ENCODE measurements around the gene CDH12.

Gene CDH12

DNA sequence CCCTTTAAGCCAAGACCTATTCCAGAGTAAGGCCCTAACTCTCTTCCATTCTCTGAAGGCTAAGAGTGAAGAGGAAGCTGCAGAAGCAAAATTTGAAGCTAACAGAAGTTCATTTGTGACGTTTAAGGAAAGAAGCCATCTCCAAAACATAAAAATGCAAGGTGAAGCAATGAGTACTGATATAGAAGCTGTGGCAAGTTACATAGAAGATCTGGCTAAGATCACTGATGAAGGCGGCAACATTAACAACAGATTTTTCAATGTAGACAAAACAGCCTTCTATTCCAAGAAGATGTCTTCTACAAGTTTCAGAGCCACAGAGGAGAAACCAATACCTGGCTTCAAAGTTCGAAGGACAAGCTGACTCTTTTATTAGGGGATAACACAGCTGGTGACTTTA lies 1143.4 kb downstream of the CDH12 start:
- no peak for DNase-seq (ENCODE audit: low spot score)

DNA sequence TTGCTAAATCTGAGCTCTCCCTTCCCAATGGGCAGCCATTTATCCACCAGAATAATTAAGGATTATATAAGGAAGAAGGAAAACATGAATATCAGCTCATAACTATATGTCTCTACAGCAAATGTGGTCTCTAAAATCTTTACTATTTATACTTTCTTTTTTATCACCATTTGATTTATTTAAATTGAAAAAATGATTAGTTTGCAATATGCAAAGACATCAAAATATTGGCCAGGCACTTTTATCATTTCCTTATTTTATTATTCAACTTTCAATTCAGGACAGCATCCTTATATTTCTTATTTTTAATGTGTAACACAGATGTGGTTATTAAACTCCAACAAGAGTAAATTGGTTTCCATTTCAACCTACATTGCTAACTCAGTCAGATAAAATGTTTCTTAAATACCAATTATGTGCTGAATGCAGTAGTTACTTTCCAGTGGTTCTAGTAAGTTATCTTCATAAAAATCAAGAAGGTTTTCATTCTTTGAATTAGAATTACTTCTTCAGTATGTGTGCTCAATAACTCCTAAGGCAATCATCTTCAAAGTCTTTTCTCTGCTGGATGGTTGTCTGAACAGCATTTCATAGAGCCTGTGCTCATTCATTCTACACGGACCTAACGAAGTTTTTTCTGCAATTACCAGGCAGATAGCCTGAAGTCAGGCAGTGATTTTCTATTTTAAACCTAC lies 1148.0 kb downstream of the CDH12 start:
- no peak for DNase-seq (ENCODE audit: low spot score)

DNA sequence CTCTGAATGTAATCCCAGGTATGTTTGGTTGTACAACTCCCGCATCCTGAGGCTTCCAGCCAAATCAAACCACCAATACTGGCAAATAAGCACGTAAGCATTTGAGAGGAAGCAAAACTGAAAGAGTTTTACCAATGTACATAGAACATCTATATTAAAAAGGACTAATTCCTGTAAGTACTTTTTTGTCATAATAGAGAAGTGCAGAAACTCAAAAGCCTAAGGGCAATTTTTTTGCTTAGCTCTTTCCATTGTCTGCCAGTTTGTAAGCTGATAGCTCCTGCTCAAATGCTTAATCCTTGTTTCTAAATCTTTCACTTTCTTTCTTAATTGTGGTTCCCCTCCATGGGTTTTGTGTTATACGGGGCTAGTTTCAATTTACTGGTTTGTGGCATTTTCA lies 1151.8 kb downstream of the CDH12 start:
- no peak for DNase-seq (ENCODE audit: low spot score)

Data from left forelimb (tissue), 1 donor.